ENCODE data around the gene APOL4.
"Not testable (repeated sequence)": the region's sequence is repeated elsewhere in the genome, so short reads cannot be mapped to it uniquely, and the experiment has no call there.

The APOL4 gene

GRCh38 chr22:36211237-36211861 is 9.7 kb upstream of the APOL4 start:
- no peak for DNase-seq (ENCODE audit: low read depth, low spot score)
- no peaks in the 10 kb centered on the region for H3K4me1 ChIP-seq (ENCODE audit: insufficient read depth, insufficient read length)
- TF ChIP-seq ZNF274 (IDR thresholded peaks at IDR 0.05; ENCODE audit: low read depth, low read length) (no peak), SUZ12 (IDR thresholded peaks at IDR 0.05; ENCODE audit: extremely low read depth, insufficient read depth, insufficient read length) (no peak), YY1 (IDR thresholded peaks at IDR 0.05; ENCODE audit: insufficient read depth, insufficient read length) (no peak)
- H3K9ac ChIP-seq (ENCODE audit: insufficient read length, low read depth): no peak overlapping the region
- no peaks in the 10 kb centered on the region for H3K27me3 ChIP-seq (ENCODE audit: insufficient read depth, insufficient read length)
- H3K9me3 ChIP-seq (ENCODE audit: insufficient read depth, low read length): peaks cover 14% of the 10 kb centered on the region; the same call in 1 of the 2 replicates
- H3K36me3 ChIP-seq (ENCODE audit: insufficient read depth, insufficient read length, low read length): no peaks in the 10 kb centered on the region
- H3K4me3 ChIP-seq (ENCODE audit: insufficient read length, low read depth): no peak overlapping the region

- Histone ChIP-seq H3K9me3 (ENCODE audit: insufficient read depth, low read length) (peaks cover 14% of the 10 kb centered on the region; the same call in 1 of the 2 replicates), H3K4me1 (ENCODE audit: insufficient read depth, insufficient read length) (no peaks in the 10 kb centered on the region)
Measured at GRCh38 chr22:36210224-36210623, 8.6 kb upstream of the APOL4 start.

GRCh38 chr22:36209488-36209908 is 7.9 kb upstream of the APOL4 start:
- not testable (repeated sequence) for H3K27me3 ChIP-seq (ENCODE audit: insufficient read depth, insufficient read length); H3K4me1 ChIP-seq (ENCODE audit: insufficient read depth, insufficient read length); H3K36me3 ChIP-seq (ENCODE audit: insufficient read depth, insufficient read length, low read length); H3K4me3 ChIP-seq (ENCODE audit: insufficient read length, low read depth); H3K9ac ChIP-seq (ENCODE audit: insufficient read length, low read depth); DNase-seq (ENCODE audit: low read depth, low spot score)
- H3K9me3 ChIP-seq (ENCODE audit: insufficient read depth, low read length): peaks cover 14% of the 10 kb centered on the region; the same call in 1 of the 2 replicates

More at GRCh38 chr22:36210224-36210623, 8.6 kb upstream of the APOL4 start:
- DNase-seq (ENCODE audit: low read depth, low spot score): no peak
- H3K36me3 ChIP-seq (ENCODE audit: insufficient read depth, insufficient read length, low read length): no peaks in the 10 kb centered on the region
- TF ChIP-seq YY1 (IDR thresholded peaks at IDR 0.05; ENCODE audit: insufficient read depth, insufficient read length): no peak
- no peak for TF ChIP-seq SUZ12 (IDR thresholded peaks at IDR 0.05; ENCODE audit: extremely low read depth, insufficient read depth, insufficient read length)
- TF ChIP-seq ZNF274 (IDR thresholded peaks at IDR 0.05; ENCODE audit: low read depth, low read length): no peak
- H3K4me3 ChIP-seq (ENCODE audit: insufficient read length, low read depth): no peak overlapping the region
- no peak overlapping the region for H3K9ac ChIP-seq (ENCODE audit: insufficient read length, low read depth)
- no peaks in the 10 kb centered on the region for H3K27me3 ChIP-seq (ENCODE audit: insufficient read depth, insufficient read length)

- Histone ChIP-seq H3K9ac (ENCODE audit: insufficient read length, low read depth) (no peak overlapping the region), H3K4me1 (ENCODE audit: insufficient read depth, insufficient read length) (no peaks in the 10 kb centered on the region), H3K36me3 (ENCODE audit: insufficient read depth, insufficient read length, low read length) (no peaks in the 10 kb centered on the region), H3K4me3 (ENCODE audit: insufficient read length, low read depth) (no peak overlapping the region), H3K27me3 (ENCODE audit: insufficient read depth, insufficient read length) (no peaks in the 10 kb centered on the region), H3K9me3 (ENCODE audit: insufficient read depth, low read length) (peaks cover 14% of the 10 kb centered on the region; the same call in 1 of the 2 replicates)
- TF ChIP-seq YY1 (IDR thresholded peaks at IDR 0.05; ENCODE audit: insufficient read depth, insufficient read length) (no peak), ZNF274 (IDR thresholded peaks at IDR 0.05; ENCODE audit: low read depth, low read length) (no peak), SUZ12 (IDR thresholded peaks at IDR 0.05; ENCODE audit: extremely low read depth, insufficient read depth, insufficient read length) (no peak)
- no peak for DNase-seq (ENCODE audit: low read depth, low spot score)
Measured at GRCh38 chr22:36208914-36209313, 7.3 kb upstream of the APOL4 start.

GRCh38 chr22:36208162-36208765 is 6.7 kb upstream of the APOL4 start:
- Histone ChIP-seq H3K4me1 (ENCODE audit: insufficient read depth, insufficient read length) (no peaks in the 10 kb centered on the region), H3K9me3 (ENCODE audit: insufficient read depth, low read length) (peaks cover 14% of the 10 kb centered on the region; the same call in 1 of the 2 replicates)

GRCh38 chr22:36206255-36206654 is 4.6 kb upstream of the APOL4 start:
- H3K36me3 ChIP-seq (ENCODE audit: insufficient read depth, insufficient read length, low read length): no peaks in the 10 kb centered on the region
- TF ChIP-seq SUZ12 (IDR thresholded peaks at IDR 0.05; ENCODE audit: extremely low read depth, insufficient read depth, insufficient read length) (no peak), ZNF274 (IDR thresholded peaks at IDR 0.05; ENCODE audit: low read depth, low read length) (no peak), YY1 (IDR thresholded peaks at IDR 0.05; ENCODE audit: insufficient read depth, insufficient read length) (no peak)

More at GRCh38 chr22:36208162-36208765, 6.7 kb upstream of the APOL4 start:
- no peak overlapping the region for H3K9ac ChIP-seq (ENCODE audit: insufficient read length, low read depth)
- no peak for DNase-seq (ENCODE audit: low read depth, low spot score)
- TF ChIP-seq ZNF274 (IDR thresholded peaks at IDR 0.05; ENCODE audit: low read depth, low read length) (no peak), YY1 (IDR thresholded peaks at IDR 0.05; ENCODE audit: insufficient read depth, insufficient read length) (no peak), SUZ12 (IDR thresholded peaks at IDR 0.05; ENCODE audit: extremely low read depth, insufficient read depth, insufficient read length) (no peak)
- H3K27me3 ChIP-seq (ENCODE audit: insufficient read depth, insufficient read length): no peaks in the 10 kb centered on the region
- H3K4me3 ChIP-seq (ENCODE audit: insufficient read length, low read depth): no peak overlapping the region
- H3K36me3 ChIP-seq (ENCODE audit: insufficient read depth, insufficient read length, low read length): no peaks in the 10 kb centered on the region

GRCh38 chr22:36205573-36205972 is 4.0 kb upstream of the APOL4 start:
- H3K4me1 ChIP-seq (ENCODE audit: insufficient read depth, insufficient read length); H3K36me3 ChIP-seq (ENCODE audit: insufficient read depth, insufficient read length, low read length); DNase-seq (ENCODE audit: low read depth, low spot score); H3K9ac ChIP-seq (ENCODE audit: insufficient read length, low read depth); H3K4me3 ChIP-seq (ENCODE audit: insufficient read length, low read depth); H3K27me3 ChIP-seq (ENCODE audit: insufficient read depth, insufficient read length): not testable (repeated sequence)
- H3K9me3 ChIP-seq (ENCODE audit: insufficient read depth, low read length): peaks cover 14% of the 10 kb centered on the region; the same call in 1 of the 2 replicates

More at GRCh38 chr22:36206255-36206654, 4.6 kb upstream of the APOL4 start:
- Histone ChIP-seq H3K9me3 (ENCODE audit: insufficient read depth, low read length) (peaks cover 14% of the 10 kb centered on the region; the same call in 1 of the 2 replicates), H3K27me3 (ENCODE audit: insufficient read depth, insufficient read length) (no peaks in the 10 kb centered on the region), H3K4me1 (ENCODE audit: insufficient read depth, insufficient read length) (no peaks in the 10 kb centered on the region), H3K4me3 (ENCODE audit: insufficient read length, low read depth) (no peak overlapping the region), H3K9ac (ENCODE audit: insufficient read length, low read depth) (no peak overlapping the region)
- no peak for DNase-seq (ENCODE audit: low read depth, low spot score)
